KMS-11 (cell line): ENCODE data around the gene HDAC4.

Experiments
- H2AFZ ChIP-seq: fragments of 200-600 bp; sonication (generic); 2 replicates; pipeline ENCODE4 v1.6.1; 2016; ENCODE audit warnings: antibody characterized with exemption, mixed run types, low read depth
- H3K27ac ChIP-seq: fragments of 200-600 bp; sonication (generic); 2 replicates; pipeline ENCODE4 v1.6.1; 2016; ENCODE audit warnings: mild to moderate bottlenecking, mixed run types
- H3K27me3 ChIP-seq: fragments of 200-600 bp; sonication (generic); 2 replicates; pipeline ENCODE4 v1.6.1; 2017; ENCODE audit warnings: mild to moderate bottlenecking, low read depth, mixed run types, moderate library complexity; ENCODE audit not compliant: insufficient read depth
- H3K36me3 ChIP-seq: fragments of 200-600 bp; sonication (generic); 2 replicates; pipeline ENCODE4 v1.6.1; 2017; ENCODE audit warnings: mild to moderate bottlenecking, mixed run types; ENCODE audit not compliant: insufficient read depth
- H3K4me1 ChIP-seq: fragments of 200-600 bp; sonication (generic); 2 replicates; pipeline ENCODE4 v1.6.1; 2016; ENCODE audit warnings: mild to moderate bottlenecking, low read depth, mixed run types; ENCODE audit not compliant: poor library complexity, severe bottlenecking
- H3K4me2 ChIP-seq: fragments of 200-600 bp; sonication (generic); 2 replicates; pipeline ENCODE4 v1.7.0; 2016; ENCODE audit warnings: mild to moderate bottlenecking, mixed run types
- H3K4me3 ChIP-seq: fragments of 200-600 bp; sonication (generic); IDR thresholded peaks from 2 replicates; pipeline ENCODE4 v1.6.1; 2017; ENCODE audit warnings: low read depth, low read length, mixed read lengths; ENCODE audit not compliant: insufficient read depth
- H3K79me2 ChIP-seq: fragments of 200-600 bp; sonication (generic); 2 replicates; pipeline ENCODE4 v1.6.1; 2016; ENCODE audit warnings: low read depth, mixed run types; ENCODE audit not compliant: insufficient read depth
- H3K9ac ChIP-seq: fragments of 200-600 bp; sonication (generic); 2 replicates; pipeline ENCODE4 v1.6.1; 2016; ENCODE audit warnings: mild to moderate bottlenecking, mixed run types
- H4K20me1 ChIP-seq: fragments of 200-600 bp; sonication (generic); 2 replicates; pipeline ENCODE4 v1.6.1; 2016; ENCODE audit warnings: mild to moderate bottlenecking, mixed run types; ENCODE audit not compliant: insufficient read depth
- CTCF ChIP-seq: fragments of 200-600 bp; sonication (generic); conservative IDR thresholded peaks from 2 replicates; pipeline ENCODE4 v1.6.1; 2017; ENCODE audit warnings: low read depth, mild to moderate bottlenecking, antibody characterized with exemption, low read length, moderate library complexity, mixed read lengths

Gene HDAC4

GRCh38 chr2:239081622-239082021 is 319.2 kb downstream of the HDAC4 start:
- Histone ChIP-seq H3K36me3 (no peaks in the 10 kb centered on the region), H3K27ac (no peak overlapping the region), H3K4me2 (no peak overlapping the region), H3K4me3 (no peak overlapping the region), H3K79me2 (no peaks in the 10 kb centered on the region), H3K4me1 (no peaks in the 10 kb centered on the region), H3K9ac (no peak overlapping the region), H3K27me3 (no peaks in the 10 kb centered on the region), H2AFZ (no peak overlapping the region), H4K20me1 (no peaks in the 10 kb centered on the region)
- no peak for TF ChIP-seq CTCF

GRCh38 chr2:239081046-239081445 is 319.8 kb downstream of the HDAC4 start:
- no peak for TF ChIP-seq CTCF
- no peak overlapping the region for H3K9ac ChIP-seq
- no peak overlapping the region for H3K27ac ChIP-seq
- no peaks in the 10 kb centered on the region for H3K4me1 ChIP-seq
- H4K20me1 ChIP-seq: no peaks in the 10 kb centered on the region
- H3K27me3 ChIP-seq: no peaks in the 10 kb centered on the region
- no peaks in the 10 kb centered on the region for H3K79me2 ChIP-seq
- no peak overlapping the region for H3K4me3 ChIP-seq
- H3K36me3 ChIP-seq: no peaks in the 10 kb centered on the region
- H3K4me2 ChIP-seq: no peak overlapping the region
- no peak overlapping the region for H2AFZ ChIP-seq

- Histone ChIP-seq H2AFZ (no peak overlapping the region), H3K9ac (no peak overlapping the region)
Measured at GRCh38 chr2:239079671-239080294, 321.0 kb downstream of the HDAC4 start.

GRCh38 chr2:239078128-239078924 is 322.5 kb downstream of the HDAC4 start:
- Histone ChIP-seq H3K4me1 (no peaks in the 10 kb centered on the region), H2AFZ (no peak overlapping the region), H3K79me2 (no peaks in the 10 kb centered on the region), H3K9ac (no peak overlapping the region), H3K4me3 (no peak overlapping the region), H3K27ac (no peak overlapping the region), H3K27me3 (no peaks in the 10 kb centered on the region), H3K36me3 (no peaks in the 10 kb centered on the region), H4K20me1 (no peaks in the 10 kb centered on the region), H3K4me2 (no peak overlapping the region)
- TF ChIP-seq CTCF: no peak

More at GRCh38 chr2:239079671-239080294, 321.0 kb downstream of the HDAC4 start:
- no peaks in the 10 kb centered on the region for H3K79me2 ChIP-seq
- no peak overlapping the region for H3K4me3 ChIP-seq
- no peaks in the 10 kb centered on the region for H4K20me1 ChIP-seq
- TF ChIP-seq CTCF: no peak
- H3K27me3 ChIP-seq: no peaks in the 10 kb centered on the region
- no peaks in the 10 kb centered on the region for H3K36me3 ChIP-seq
- H3K27ac ChIP-seq: no peak overlapping the region
- no peak overlapping the region for H3K4me2 ChIP-seq
- no peaks in the 10 kb centered on the region for H3K4me1 ChIP-seq
